ENCODE measurements around the gene BEND3.
"Not testable (repeated sequence)": the region's sequence is repeated elsewhere in the genome, so short reads cannot be mapped to it uniquely, and the experiment has no call there.

The BEND3 gene

GRCh38 chr6:107121266-107121665, 6.0 kb upstream of the BEND3 start:
- no peak for DNase-seq (ENCODE audit: low read depth)

- no peak for DNase-seq (ENCODE audit: low read depth)
Measured at GRCh38 chr6:107120404-107120803, 5.1 kb upstream of the BEND3 start.

- no peak for DNase-seq (ENCODE audit: low read depth)
Measured at GRCh38 chr6:107118976-107119375, 3.7 kb upstream of the BEND3 start.

GRCh38 chr6:107118540-107118939, 3.2 kb upstream of the BEND3 start:
- not testable (repeated sequence) for DNase-seq (ENCODE audit: low read depth)

GRCh38 chr6:107116931-107117330, 1.6 kb upstream of the BEND3 start:
- DNase-seq (ENCODE audit: low read depth), result no peak

GRCh38 chr6:107116328-107116892, 1.1 kb upstream of the BEND3 start:
- no peak for DNase-seq (ENCODE audit: low read depth)

- DNase-seq (ENCODE audit: low read depth), result no peak
Measured at GRCh38 chr6:107115695-107116327, 496 bp upstream of the BEND3 start.

- DNase-seq (ENCODE audit: low read depth), result no peak
Measured at GRCh38 chr6:107114213-107114925, 946 bp downstream of the BEND3 start.

GRCh38 chr6:107110200-107110599, 5.1 kb downstream of the BEND3 start:
- DNase-seq (ENCODE audit: low read depth), result no peak

- DNase-seq (ENCODE audit: low read depth), result no peak
Measured at GRCh38 chr6:107108201-107108890, 7.0 kb downstream of the BEND3 start.

- DNase-seq (ENCODE audit: low read depth), result no peak
Measured at GRCh38 chr6:107107791-107108190, 7.5 kb downstream of the BEND3 start.

- no peak for DNase-seq (ENCODE audit: low read depth)
Measured at GRCh38 chr6:107106165-107106564, 9.2 kb downstream of the BEND3 start.

- DNase-seq (ENCODE audit: low read depth), result no peak
Measured at GRCh38 chr6:107105511-107106116, 9.7 kb downstream of the BEND3 start.

GRCh38 chr6:107103082-107103481, 12.2 kb downstream of the BEND3 start:
- DNase-seq (ENCODE audit: low read depth), result no peak

- no peak for DNase-seq (ENCODE audit: low read depth)
Measured at GRCh38 chr6:107102414-107102805, 12.9 kb downstream of the BEND3 start.

GRCh38 chr6:107101686-107102413, 13.5 kb downstream of the BEND3 start:
- no peak for DNase-seq (ENCODE audit: low read depth)

GRCh38 chr6:107101211-107101610, 14.1 kb downstream of the BEND3 start:
- DNase-seq (ENCODE audit: low read depth), result no peak

GRCh38 chr6:107098436-107099307, 16.6 kb downstream of the BEND3 start:
- no peak for DNase-seq (ENCODE audit: low read depth)

GRCh38 chr6:107084459-107084858, 30.9 kb downstream of the BEND3 start:
- DNase-seq (ENCODE audit: low read depth), result not testable (repeated sequence)

GRCh38 chr6:107083921-107084320, 31.4 kb downstream of the BEND3 start:
- DNase-seq (ENCODE audit: low read depth), result no peak
